Right lobe of liver (tissue), 4 donors: ENCODE data around the gene GABRG3.

Experiments
- CTCF ChIP-seq, 4 donors: fragments of 200-600 bp in 3 of 4; fragments of 450-650 bp in 1 of 4; IDR thresholded peaks; one replicate each; pipeline versions ENCODE4 v1.5.1 to v1.8.0; 2016 to 2022; ENCODE audit warnings: antibody characterized with exemption in 4 of 4, mild to moderate bottlenecking in 2 of 4
- POLR2A ChIP-seq: fragments of 450-650 bp; IDR thresholded peaks from one replicate; pipeline ENCODE4 v1.6.1; 2017; ENCODE audit warnings: antibody characterized with exemption, mild to moderate bottlenecking
- donor health status: DM: no; HTN: no; CAD: no.
- donor health status: DM: no; HTN: no; CAD: no.
- donor health status: DM: no; HTN: yes; CAD: no.

GRCh38 chr15:27483124-27483523 is 512.1 kb downstream of the GABRG3 start:
- no peak for TF ChIP-seq CTCF (IDR thresholded peaks at IDR 0.05)
- TF ChIP-seq POLR2A: no peak
